Measurements from ENCODE around the gene MAEA. TPM values are rescaled to one million over a fixed set of nuclear protein-coding genes. Genes with fewer than 3 reads are reported as not detected.

The MAEA gene
- total RNA-seq, 1 donor from 2014 or later: 38.2 TPM

DNA sequence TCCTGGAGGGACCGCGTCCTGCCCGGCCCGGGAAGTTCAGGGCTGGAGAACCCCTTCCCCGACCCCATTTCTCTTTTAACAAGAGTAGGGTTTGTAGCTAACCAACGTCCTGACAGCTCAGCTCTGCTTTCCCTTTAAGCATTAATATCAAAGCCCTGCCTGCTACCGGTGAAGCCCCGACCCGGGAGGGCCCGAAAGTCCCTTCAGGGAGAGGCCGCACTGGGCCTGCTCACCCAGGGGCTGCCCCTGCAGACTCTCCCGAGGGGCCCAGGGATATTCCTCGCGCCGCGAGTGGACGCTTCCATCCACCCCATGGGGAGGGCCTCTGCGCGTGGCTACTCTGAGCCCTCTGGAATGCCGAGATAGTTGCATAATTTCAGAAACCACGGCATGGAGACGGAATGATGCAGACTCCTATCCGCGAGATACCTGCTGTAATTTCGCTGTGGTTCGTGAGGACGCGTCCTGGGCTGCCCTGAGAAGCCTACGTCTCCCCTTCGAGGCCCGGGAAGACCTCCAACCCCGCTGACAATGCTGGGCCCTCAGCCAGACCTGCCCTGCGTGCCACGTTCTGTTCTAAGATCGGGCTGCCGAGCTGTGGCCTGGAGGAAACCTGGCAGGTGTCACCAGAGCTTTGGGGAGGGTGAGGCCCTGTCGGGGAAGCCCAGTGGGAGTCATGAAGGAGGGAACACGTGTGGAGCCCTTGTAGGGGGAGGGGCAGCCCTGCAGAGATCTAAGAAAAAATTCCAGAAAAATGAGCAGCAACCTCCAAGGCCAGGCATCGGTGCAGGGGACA is 39.8 kb upstream of the MAEA start:
- H3K27me3 ChIP-seq: no peaks in the 10 kb centered on the region
- H3K4me2 ChIP-seq: peak overlapping the region; percentile 94
- peak overlapping the region; percentile 92 for H2AFZ ChIP-seq (replicated peaks)
- Mint-ChIP-seq H3K4me1 (peaks cover 15% of the 10 kb centered on the region), H3K36me3 (peaks cover 35% of the 10 kb centered on the region), H3K27me3 (ENCODE audit: insufficient read depth, low read depth) (peaks cover 9% of the 10 kb centered on the region), H3K27ac (peak overlapping the region; percentile 50), H3K9me3 (peaks cover 40% of the 10 kb centered on the region), H3K4me3 (peak overlapping the region; percentile 86)
- H3K9ac ChIP-seq: no peak overlapping the region
- peaks cover 10% of the 10 kb centered on the region for H3K4me1 ChIP-seq
- H4K20me1 ChIP-seq (ENCODE audit: low read depth): peaks cover 29% of the 10 kb centered on the region
- TF ChIP-seq EZH2phosphoT487 (IDR thresholded peaks at IDR 0.05) (no peak), CTCF (IDR thresholded peaks at IDR 0.05) (no peak), EZH2 (IDR thresholded peaks at IDR 0.05) (no peak)
- H3K9me3 ChIP-seq (ENCODE audit: low read depth): peaks cover 15% of the 10 kb centered on the region
- peak overlapping the region; percentile 65 for H3K4me3 ChIP-seq
- no peak for DNase-seq (ENCODE audit: low spot score)
- no peaks in the 10 kb centered on the region for H3F3A ChIP-seq (ENCODE audit: low read depth)
- H3K79me2 ChIP-seq (ENCODE audit: low read depth): peaks cover 35% of the 10 kb centered on the region
- no peak overlapping the region for H3K27ac ChIP-seq
- peaks cover 5% of the 10 kb centered on the region for H3K36me3 ChIP-seq

DNA sequence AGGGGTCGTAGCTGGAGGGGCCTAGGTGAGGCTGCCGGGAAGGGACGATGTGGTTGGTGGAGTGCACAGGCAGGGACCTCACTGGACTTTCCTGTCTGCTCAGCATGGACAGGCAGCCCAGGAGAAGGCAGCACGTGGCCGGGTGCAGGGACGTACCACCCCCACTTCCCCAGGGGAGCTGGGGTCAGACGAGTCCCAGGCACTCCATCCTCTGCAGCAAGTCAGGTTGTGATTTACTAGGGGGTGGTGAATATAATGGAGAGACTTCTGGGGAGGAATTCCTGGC is 39.2 kb upstream of the MAEA start:
- Mint-ChIP-seq H3K9me3 (peaks cover 44% of the 10 kb centered on the region), H3K4me3 (peak overlapping the region; percentile 86), H3K4me1 (peaks cover 15% of the 10 kb centered on the region), H3K36me3 (peaks cover 35% of the 10 kb centered on the region), H3K27ac (no peak overlapping the region), H3K27me3 (ENCODE audit: insufficient read depth, low read depth) (peaks cover 9% of the 10 kb centered on the region)
- Histone ChIP-seq H3K9me3 (ENCODE audit: low read depth) (peaks cover 18% of the 10 kb centered on the region), H3K4me3 (no peak overlapping the region), H3F3A (ENCODE audit: low read depth) (no peaks in the 10 kb centered on the region), H2AFZ (replicated peaks) (no peak overlapping the region), H3K4me1 (peaks cover 10% of the 10 kb centered on the region), H3K27ac (no peak overlapping the region), H3K4me2 (no peak overlapping the region), H3K9ac (no peak overlapping the region), H4K20me1 (ENCODE audit: low read depth) (peaks cover 24% of the 10 kb centered on the region), H3K27me3 (no peaks in the 10 kb centered on the region), H3K79me2 (ENCODE audit: low read depth) (peaks cover 29% of the 10 kb centered on the region), H3K36me3 (peaks cover 5% of the 10 kb centered on the region)
- DNase-seq (ENCODE audit: low spot score): no peak
- TF ChIP-seq EZH2phosphoT487 (IDR thresholded peaks at IDR 0.05) (no peak), EZH2 (IDR thresholded peaks at IDR 0.05) (no peak), CTCF (IDR thresholded peaks at IDR 0.05) (no peak)

GRCh38 chr4:1250921-1251772 is 38.5 kb upstream of the MAEA start:
- TF ChIP-seq EZH2phosphoT487 (IDR thresholded peaks at IDR 0.05): no peak
- TF ChIP-seq CTCF (IDR thresholded peaks at IDR 0.05): no peak
- no peak for TF ChIP-seq EZH2 (IDR thresholded peaks at IDR 0.05)
- H3K4me3 Mint-ChIP-seq: peak overlapping the region; percentile 86
- H3K9me3 Mint-ChIP-seq: peaks cover 51% of the 10 kb centered on the region

More at GRCh38 chr4:1250921-1251772, 38.5 kb upstream of the MAEA start:
- peaks cover 18% of the 10 kb centered on the region for H3K9me3 ChIP-seq (ENCODE audit: low read depth)
- peaks cover 35% of the 10 kb centered on the region for H3K36me3 Mint-ChIP-seq
- peaks cover 9% of the 10 kb centered on the region for H3K27me3 Mint-ChIP-seq (ENCODE audit: insufficient read depth, low read depth)
- no peaks in the 10 kb centered on the region for H3K27me3 ChIP-seq
- H3K79me2 ChIP-seq (ENCODE audit: low read depth): peaks cover 23% of the 10 kb centered on the region
- H4K20me1 ChIP-seq (ENCODE audit: low read depth): peaks cover 17% of the 10 kb centered on the region
- peaks cover 5% of the 10 kb centered on the region for H3K36me3 ChIP-seq
- H3K4me2 ChIP-seq: no peak overlapping the region
- H3K4me3 ChIP-seq: no peak overlapping the region
- peaks cover 15% of the 10 kb centered on the region for H3K4me1 Mint-ChIP-seq
- H3K4me1 ChIP-seq: peaks cover 10% of the 10 kb centered on the region
- no peak for DNase-seq (ENCODE audit: low spot score)
- no peak overlapping the region for H3K27ac Mint-ChIP-seq
- no peaks in the 10 kb centered on the region for H3F3A ChIP-seq (ENCODE audit: low read depth)
- no peak overlapping the region for H3K9ac ChIP-seq
- H2AFZ ChIP-seq (replicated peaks): no peak overlapping the region
- no peak overlapping the region for H3K27ac ChIP-seq
